Peyer's patch (tissue), 4 donors: ENCODE measurements around the gene SMPDL3A. TPM values are rescaled to one million over a fixed set of nuclear protein-coding genes. Genes with fewer than 3 reads are reported as not detected.
A peak's percentile ranks its signal among the peaks of the same experiment; 100 is the strongest.

Source experiments
- DNase-seq, 3 donors: peaks; one replicate each; pipeline ENCODE4 v3.0.0-alpha.2; 2017 to 2019
- H3K27ac ChIP-seq, 4 donors: fragments of 200-600 bp; sonication (generic); one replicate each; pipeline ENCODE4 v1.5.1; 2016 to 2019
- H3K27me3 ChIP-seq, 2 donors: fragments of 200-600 bp; sonication (generic); one replicate each; pipeline ENCODE4 v1.5.1; 2019
- H3K36me3 ChIP-seq, 3 donors: fragments of 200-600 bp; sonication (generic); one replicate each; pipeline ENCODE4 v1.5.1; 2016 to 2019
- H3K4me1 ChIP-seq, 4 donors: fragments of 200-600 bp; sonication (generic); one replicate each; pipeline ENCODE4 v1.5.1; 2016 to 2019
- H3K4me3 ChIP-seq, 4 donors: fragments of 200-600 bp; sonication (generic); 1 replicate in 3 of 4; 2 replicates in 1 of 4; pipeline ENCODE4 v1.5.1; 2016 to 2019; ENCODE audit warnings: mild to moderate bottlenecking in 1 of 4
- H3K9me3 ChIP-seq, 4 donors: fragments of 200-600 bp; sonication (generic); one replicate each; pipeline ENCODE4 v1.5.1; 2016 to 2019; ENCODE audit warnings: mild to moderate bottlenecking in 1 of 4
- CTCF ChIP-seq, 6 experiments: fragments of 450-650 bp in 4 of 6; fragments of 200-600 bp in 2 of 6; sonication (generic) in 1 of 6; IDR thresholded peaks; one replicate each; pipeline ENCODE4 v1.5.1; 2017 to 2019; ENCODE audit warnings: antibody characterized with exemption in 6 of 6, mild to moderate bottlenecking in 3 of 6, moderate library complexity in 1 of 6
- POLR2A ChIP-seq, 2 donors: fragments of 450-650 bp; IDR thresholded peaks; one replicate each; pipeline ENCODE4 v1.5.1; 2017; ENCODE audit warnings: antibody characterized with exemption in 2 of 2, mild to moderate bottlenecking in 2 of 2, moderate library complexity in 2 of 2
- total RNA-seq, 4 donors: library from RNA; depleted of rRNA; stranded (reverse); fragments of >200 nt; gene quantifications; one replicate each; pipeline ENCODE4 v1.1.0, GENCODE V29; 2016

Gene SMPDL3A
- total RNA-seq, 4 donors from 2014 or later: 15.7 to 641 (median 190) TPM

GRCh38 chr6:122788208-122788607, 850 bp upstream of the SMPDL3A start:
- H3K9me3 ChIP-seq: no peaks in the 10 kb centered on the region
- H3K4me3 ChIP-seq: peak overlapping the region in 1 of 4 donors; percentile 71
- no peaks in the 10 kb centered on the region for H3K36me3 ChIP-seq
- peak overlapping the region in 3 of 4 donors; percentile 94 to 99 (median 94) for H3K27ac ChIP-seq
- DNase-seq: no peak
- TF ChIP-seq POLR2A (IDR thresholded peaks at IDR 0.05) (no peak), CTCF (IDR thresholded peaks at IDR 0.05) (no peak)
- H3K4me1 ChIP-seq: peaks cover 0 to 19% (median 0%) of the 10 kb centered on the region in 4 donors
- H3K27me3 ChIP-seq: no peaks in the 10 kb centered on the region

- Histone ChIP-seq H3K9me3 (no peaks in the 10 kb centered on the region), H3K36me3 (no peaks in the 10 kb centered on the region), H3K4me3 (peak overlapping the region; percentile 44 to 87 (median 76)), H3K4me1 (peaks cover 0 to 19% (median 0%) of the 10 kb centered on the region in 4 donors), H3K27ac (peak overlapping the region; percentile 71 to 99 (median 94)), H3K27me3 (no peaks in the 10 kb centered on the region)
- no peak for DNase-seq
- no peak for TF ChIP-seq CTCF (IDR thresholded peaks at IDR 0.05)
Measured at GRCh38 chr6:122788663-122789181, 336 bp upstream of the SMPDL3A start.

GRCh38 chr6:122790028-122790422, 967 bp downstream of the SMPDL3A start:
- no peaks in the 10 kb centered on the region for H3K9me3 ChIP-seq
- H3K27me3 ChIP-seq: no peaks in the 10 kb centered on the region
- H3K36me3 ChIP-seq: no peaks in the 10 kb centered on the region
- no peak for TF ChIP-seq CTCF (IDR thresholded peaks at IDR 0.05)
- TF ChIP-seq POLR2A (IDR thresholded peaks at IDR 0.05): no peak
- H3K27ac ChIP-seq: peak overlapping the region; percentile 71 to 99 (median 94)
- H3K4me1 ChIP-seq: peaks cover 0 to 19% (median 0%) of the 10 kb centered on the region in 4 donors
- no peak for DNase-seq
- peak overlapping the region; percentile 44 to 87 (median 76) for H3K4me3 ChIP-seq

GRCh38 chr6:122790423-122791309, 1.6 kb downstream of the SMPDL3A start:
- Histone ChIP-seq H3K4me3 (peak overlapping the region; percentile 44 to 87 (median 76)), H3K9me3 (no peaks in the 10 kb centered on the region), H3K4me1 (peaks cover 0 to 19% (median 0%) of the 10 kb centered on the region in 4 donors), H3K27me3 (no peaks in the 10 kb centered on the region), H3K36me3 (no peaks in the 10 kb centered on the region), H3K27ac (peak overlapping the region; percentile 71 to 99 (median 94))
- TF ChIP-seq CTCF (IDR thresholded peaks at IDR 0.05) (peak in 3 of 6 experiments; percentile 29 to 38 (median 37)), POLR2A (IDR thresholded peaks at IDR 0.05) (no peak)
- DNase-seq: no peak

- Histone ChIP-seq H3K9me3 (no peaks in the 10 kb centered on the region), H3K4me3 (peak overlapping the region in 2 of 4 donors; percentile 71 to 87), H3K27ac (peak overlapping the region; percentile 71 to 99 (median 94)), H3K27me3 (no peaks in the 10 kb centered on the region), H3K4me1 (peaks cover 0 to 19% (median 0%) of the 10 kb centered on the region in 4 donors), H3K36me3 (no peaks in the 10 kb centered on the region)
- no peak for DNase-seq
- no peak for TF ChIP-seq POLR2A (IDR thresholded peaks at IDR 0.05)
- no peak for TF ChIP-seq CTCF (IDR thresholded peaks at IDR 0.05)
Measured at GRCh38 chr6:122791310-122791679, 2.2 kb downstream of the SMPDL3A start.
